ENCODE measurements around the gene CCDC182.

Gene CCDC182

DNA sequence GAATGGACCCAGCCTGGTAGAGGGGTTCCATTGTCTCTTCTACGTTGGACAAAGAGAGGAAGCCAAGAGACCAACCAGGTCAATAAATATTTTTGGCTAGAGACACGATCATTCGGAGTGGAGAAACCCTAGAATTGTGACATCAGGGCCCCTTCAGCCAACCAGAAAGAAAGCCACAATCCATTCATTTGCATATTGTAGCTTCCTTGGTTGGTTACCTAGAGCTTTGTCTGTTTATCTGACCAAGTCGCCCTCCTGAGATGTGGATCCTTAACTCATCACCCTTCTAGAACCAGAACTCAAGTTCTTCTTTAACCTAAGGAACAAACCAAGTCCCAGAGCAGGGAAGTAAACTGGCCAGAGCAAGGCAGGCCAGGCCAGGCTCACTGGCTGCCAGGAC is at the start of gene CCDC182:
Gene CCDC182, minus strand, starts transcription at position 58 of the 400 bp plus-strand sequence. Its CDS starts 27 bp downstream, at position 31.
- no peak for DNase-seq

DNA sequence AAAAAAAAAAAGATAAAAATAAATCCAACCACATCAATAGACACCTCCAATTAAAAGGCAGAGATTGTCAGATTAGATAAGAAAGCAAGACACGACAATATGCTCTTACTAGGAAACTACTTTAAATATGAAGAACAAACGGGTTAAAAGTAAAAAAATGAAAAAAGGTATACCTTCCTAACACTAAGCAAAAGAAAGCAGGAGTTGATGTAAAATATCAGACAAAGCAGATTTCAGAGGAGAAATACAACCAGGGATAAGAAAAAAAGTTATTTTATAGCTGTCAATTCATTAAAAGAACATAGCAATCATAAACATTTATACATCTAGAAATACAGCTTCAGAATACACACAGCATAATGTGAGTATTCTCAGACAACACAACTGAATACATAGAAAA is 49.7 kb upstream of the CCDC182 start:
- DNase-seq, result no peak

DNA sequence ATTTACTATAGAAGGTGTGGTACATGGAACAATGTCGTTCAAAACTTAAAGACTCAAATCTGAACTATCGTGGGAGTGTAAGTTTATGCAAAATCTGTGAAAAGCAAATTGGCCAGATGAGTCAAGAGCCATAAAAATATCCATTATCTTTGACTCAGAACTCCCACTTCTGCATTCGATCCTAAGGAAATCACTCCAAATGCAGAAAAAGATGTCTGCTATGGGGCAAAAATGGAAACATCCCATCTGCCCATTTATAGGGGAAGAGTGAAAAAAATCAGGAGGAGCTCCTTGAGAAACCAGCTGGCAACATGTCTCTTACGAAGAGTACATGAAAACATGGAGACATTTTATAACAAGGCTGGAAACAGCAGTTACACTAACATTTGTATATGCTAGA is 43.6 kb upstream of the CCDC182 start:
- DNase-seq, result no peak

DNA sequence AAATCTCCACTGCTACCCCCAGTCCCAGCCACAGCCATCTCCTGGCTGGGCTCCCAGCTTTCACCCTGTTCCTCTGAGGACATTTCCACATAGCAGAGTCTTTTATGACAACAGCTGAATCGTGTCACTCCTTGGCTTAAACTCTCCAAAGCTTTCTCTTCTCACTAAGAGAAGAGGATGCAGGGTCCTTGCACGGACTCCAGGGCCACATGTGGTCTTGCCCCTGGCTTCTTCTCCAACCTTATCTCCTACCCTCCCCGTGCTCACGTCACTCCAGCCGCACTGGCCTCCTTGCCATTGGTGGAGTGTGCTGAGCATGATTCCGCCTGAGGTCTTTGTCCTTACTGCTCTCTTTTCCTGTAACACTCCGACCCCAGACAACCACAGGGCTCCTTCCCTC is 39.9 kb upstream of the CCDC182 start:
- DNase-seq, result no peak

DNA sequence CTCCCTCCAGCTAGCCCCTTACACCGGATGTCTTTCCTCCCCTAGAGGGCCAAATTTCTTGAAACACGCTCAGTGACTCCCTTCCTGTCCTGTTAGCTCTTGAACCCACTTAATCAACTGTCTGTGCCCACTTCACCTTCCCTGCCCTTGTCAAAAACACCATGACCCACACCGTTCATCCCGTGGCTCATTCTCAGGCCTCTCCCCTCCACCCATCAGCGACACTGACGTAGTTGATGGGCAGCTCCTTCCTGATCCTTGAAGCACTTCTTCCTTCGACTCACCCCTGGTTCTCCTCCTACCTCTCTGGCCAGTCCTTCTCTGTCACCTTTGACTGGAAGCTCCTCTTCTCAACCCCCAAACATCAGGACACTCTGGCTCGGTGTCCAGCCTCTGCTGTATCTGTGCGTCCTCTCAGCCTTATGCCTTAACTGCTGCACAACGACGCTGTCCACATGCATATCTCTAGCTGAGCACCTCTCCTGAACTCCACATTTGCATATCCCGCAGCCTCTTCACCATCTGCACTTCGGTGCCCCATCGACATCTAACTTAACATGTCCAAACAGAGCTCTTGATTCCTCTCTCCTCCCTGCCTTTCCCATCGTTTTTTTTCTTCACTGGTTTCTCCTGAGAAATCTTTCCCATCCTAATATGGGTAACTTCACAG is 39.3 kb upstream of the CCDC182 start:
- no peak for DNase-seq

DNA sequence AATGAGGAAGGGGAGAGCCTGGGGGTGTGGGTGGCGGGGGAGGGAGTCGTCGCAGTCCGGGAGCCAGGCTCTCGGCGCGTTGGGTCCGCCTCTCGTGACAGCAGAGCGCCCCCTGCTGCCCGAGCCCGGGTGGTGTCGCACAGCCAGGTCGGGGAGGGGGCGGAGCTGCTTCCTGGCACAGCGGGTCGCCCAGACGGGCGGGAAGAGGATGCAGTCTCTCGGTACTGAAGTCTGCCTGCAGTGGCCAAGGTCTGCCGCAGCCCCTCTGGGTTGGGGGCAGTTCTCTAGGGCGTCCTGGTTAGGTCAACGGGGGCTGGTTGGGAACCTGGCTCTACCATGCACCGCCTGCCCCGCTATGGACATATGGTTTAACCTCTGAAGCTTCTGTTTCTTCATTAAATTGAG is 38.2 kb upstream of the CCDC182 start:
- DNase-seq, result no peak

DNA sequence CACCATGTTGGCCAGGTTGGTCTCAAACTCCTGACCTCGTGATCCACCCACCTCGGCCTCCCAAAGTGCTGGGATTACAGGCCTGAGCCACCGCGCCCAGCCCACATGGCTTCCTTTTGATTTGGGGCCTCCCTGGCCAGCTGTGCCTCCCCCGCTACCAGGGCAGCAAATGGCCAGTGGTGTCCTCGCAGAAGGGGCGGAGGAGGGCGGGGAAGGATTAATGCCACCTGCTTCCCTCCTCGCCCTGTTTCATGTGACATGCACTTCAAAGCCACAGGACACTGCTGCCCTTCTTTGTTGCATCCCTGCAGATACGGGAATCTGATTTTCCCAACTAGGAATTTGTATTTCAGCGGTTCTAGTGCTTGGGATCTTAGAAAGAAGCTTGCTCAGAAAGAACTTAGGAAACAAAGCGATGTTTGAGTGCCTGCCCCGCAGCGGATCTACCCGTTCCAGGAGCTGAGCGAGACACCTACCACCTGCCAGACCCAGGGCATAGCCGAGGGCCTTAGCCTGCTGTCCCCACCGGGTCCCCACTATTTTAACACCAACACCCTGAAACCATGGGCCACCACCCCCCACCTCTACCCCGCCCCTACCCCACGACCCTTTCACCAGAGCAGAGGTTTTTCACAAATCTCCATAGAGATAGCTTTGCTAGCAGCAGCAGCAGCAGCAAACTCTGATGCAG is 37.7 kb upstream of the CCDC182 start:
- DNase-seq, result no peak

DNA sequence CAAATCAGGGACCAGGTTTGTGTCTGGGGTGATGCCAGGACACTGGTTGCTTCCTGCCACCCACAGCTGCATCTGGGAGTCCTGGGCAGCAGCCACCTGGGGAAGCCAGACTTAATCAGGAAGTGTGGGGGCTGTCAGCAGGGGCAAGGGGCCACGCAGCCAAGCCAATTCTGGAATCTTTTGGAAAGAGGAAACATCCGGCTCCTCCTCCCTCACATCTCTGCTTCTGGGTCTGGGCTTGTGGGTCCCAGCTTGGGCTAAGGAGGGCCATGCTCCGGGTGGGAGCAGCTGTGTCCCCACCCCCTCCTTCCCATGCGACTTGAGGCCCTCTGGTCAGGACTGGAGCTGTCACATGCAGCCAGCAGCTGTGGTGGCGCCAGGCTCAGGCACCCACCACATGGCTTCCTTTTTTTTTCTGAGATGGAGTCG is 37.0 kb upstream of the CCDC182 start:
- DNase-seq, result no peak

DNA sequence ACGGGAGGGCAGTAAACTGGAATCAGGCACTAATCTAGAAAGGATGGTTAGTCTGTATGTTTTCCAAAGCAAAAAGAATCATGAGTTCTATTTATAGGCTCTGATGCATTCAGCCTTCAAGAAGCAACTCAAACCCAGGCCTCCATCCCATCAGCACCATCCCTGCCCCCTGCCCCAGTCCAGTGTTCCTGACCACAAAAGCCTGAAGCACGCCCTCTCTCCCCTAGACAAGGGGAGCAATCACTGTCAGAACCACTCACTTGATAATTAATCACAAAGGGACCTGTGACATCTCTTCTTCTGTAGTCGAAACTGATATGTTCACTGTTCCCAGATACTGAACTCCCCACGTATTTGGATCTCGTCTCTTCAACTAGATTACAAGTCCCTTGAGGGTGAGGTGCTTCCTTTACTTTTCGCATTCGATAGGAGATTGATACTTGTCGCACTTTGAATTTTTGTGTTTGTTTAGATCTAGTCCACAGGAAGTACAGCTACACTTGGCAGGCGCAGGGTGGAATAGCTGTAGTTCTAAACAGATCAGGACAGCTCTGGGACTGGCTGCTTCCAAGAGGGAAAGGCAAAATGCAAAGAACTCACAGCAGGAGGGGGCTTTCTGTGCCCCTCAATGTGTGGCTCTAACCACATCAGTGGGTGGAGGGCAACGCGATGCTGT is 36.4 kb upstream of the CCDC182 start:
- no peak for DNase-seq

DNA sequence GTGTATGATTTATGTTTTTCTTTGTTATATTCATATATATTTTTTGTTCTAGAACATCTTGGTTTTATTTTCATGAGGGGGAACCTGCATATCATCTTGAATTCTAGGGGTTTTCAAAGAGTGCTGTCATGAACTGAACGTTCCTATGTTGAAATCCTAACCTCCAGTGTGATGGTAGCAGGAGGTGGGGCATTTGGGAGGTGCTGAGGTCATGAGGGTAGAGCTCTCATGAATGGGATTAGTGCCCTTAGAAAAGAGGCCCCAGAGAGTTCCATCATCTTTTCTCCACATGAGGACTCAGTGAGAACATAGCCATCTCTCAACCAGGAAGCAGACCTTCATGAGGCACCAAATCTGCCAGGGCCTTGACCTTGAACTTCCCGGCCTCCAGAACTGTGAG is 34.6 kb upstream of the CCDC182 start:
- DNase-seq, result no peak

DNA sequence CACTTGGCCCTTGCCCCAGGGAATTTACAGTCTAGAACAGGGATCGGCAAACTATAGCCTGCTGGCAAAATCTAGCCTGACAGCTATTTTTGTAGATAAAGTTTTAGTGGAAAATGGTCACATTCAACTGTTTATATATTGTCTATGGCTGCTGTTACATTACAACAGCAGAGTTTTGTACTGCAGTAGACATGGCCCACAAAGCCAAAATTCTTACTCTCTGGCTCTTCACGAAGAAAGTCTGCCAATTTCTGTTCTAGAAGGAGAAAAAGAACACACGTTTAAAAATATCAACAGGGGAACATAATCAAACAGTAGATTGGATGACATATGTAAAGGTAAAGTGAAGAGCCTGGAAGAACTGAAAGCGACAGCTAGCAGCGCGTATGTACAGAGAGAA is 33.2 kb upstream of the CCDC182 start:
- DNase-seq, result no peak

DNA sequence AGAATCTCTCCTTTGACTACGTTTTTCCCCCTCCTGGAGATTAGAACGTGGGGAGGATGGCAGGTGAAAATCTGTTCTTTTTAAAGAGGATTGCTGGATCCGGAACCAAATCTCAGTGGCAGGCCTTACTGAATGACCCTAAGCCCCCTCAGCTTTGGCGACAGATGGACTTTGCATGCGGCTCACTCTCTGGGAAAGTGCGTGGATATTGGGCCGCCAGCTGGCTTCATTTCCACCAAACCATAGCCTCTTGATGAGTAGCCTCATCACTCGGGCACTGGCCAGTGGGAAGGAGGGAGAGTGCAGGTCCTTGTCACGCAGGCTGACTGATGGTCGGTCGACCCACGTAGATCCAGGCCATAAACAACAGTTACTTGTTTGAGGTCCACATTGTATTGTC is 31.3 kb upstream of the CCDC182 start:
- no peak for DNase-seq

DNA sequence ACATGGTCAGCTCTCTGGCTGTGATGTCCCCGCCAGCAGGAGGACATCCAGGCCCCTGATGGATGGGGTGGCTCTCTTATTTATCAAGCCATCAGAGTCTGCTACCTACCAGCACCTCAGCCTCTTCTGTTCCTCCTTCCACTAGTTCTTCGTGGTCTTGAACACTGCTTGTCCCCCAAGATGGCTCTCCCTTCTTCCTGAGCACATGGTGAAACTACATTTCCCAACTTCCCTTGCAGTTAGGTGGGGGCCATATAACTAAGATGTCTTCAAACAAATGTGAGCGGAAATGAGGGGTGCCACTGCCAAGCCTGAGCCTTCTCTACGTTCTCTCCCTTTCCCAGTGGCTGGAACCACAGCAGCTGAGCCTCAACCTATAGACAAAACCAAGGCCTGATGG is 29.8 kb upstream of the CCDC182 start:
- no peak for DNase-seq

DNA sequence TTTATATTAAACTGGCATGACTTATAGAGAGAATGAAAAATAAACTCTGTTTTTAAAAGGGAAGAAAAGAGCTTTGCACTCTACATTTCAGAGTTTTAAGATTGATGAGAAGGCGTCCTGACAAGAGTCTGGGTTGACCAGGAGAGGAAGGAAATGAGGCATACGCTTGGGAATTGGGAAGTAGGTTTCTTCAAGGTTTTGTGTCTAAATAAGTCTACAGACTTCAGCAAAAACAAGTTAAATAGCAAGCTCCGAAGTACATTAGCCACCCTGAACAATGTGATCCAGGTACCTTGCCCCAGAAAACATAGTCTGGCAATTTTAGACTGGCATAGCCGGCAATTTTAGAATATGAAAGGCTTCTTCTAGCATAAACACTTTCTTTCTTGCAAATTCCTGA is 28.5 kb upstream of the CCDC182 start:
- DNase-seq, result no peak

DNA sequence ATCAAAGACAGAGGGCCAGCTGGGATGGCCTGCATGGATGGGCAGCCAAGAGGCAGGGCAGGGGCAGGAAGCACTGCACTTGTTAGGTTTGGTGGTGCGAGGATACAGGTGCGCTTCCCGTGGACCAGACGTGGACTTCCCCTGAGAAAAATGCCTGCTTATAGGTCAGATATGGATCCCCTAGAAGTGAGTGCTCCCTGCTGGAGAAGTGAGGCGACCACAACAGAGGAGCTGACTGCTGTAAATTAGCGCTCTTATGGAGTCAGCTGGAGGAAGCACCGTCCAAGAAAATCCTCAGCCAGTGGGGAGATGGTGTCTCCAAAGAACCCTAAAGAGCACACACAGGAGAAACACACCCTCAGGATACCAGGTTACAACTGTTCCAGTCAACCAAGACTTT is 27.7 kb upstream of the CCDC182 start:
- no peak for DNase-seq

DNA sequence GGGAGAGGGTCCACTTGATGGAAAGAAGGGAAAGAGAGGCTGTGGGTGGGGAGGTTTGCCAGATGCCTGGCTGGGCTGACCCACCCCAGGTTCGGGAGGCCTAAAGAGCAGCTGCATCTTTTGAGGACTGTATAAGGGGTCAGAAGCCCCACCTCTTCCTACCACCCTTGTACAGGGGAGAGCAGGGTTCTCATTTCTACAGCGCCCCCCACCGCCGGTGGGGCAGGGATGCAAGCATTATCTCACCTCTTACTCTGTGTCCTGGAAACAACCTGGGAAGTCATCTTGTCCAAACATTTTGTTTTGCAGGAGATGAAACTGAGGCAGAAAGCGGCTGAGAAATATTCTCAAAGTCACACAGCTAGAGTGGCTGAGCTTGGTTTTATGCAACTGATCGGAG is 22.5 kb upstream of the CCDC182 start:
- DNase-seq, result no peak

DNA sequence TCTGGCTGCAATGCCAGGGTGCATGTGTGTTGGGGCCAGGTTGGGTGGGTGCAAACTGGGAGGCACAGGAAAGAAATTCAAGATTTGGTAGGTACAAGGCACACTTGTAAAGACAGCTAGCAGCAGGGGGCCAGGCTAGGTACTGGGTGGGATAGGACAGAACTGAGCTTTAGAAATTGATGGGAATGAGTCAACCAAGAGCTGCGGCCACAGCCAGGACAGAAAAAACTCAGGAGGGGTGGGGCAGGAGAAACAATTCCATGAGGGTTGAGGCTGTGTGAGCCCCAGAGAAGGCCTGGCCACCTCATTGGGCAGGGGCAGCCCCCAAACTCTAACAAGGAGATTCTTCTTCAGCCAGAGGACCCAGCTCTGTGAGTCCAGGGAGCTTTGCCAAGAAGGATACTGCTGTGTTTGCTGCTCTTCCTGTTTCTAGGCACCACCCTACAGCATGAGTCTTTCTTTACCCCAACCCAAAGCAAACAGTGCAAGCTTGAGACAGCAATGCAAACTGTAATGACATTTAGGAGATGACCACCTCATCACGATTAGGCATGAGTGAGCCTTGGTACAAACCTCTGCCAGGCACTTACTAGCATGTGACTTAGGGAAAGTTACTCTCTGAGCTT is 21.3 kb upstream of the CCDC182 start:
- no peak for DNase-seq

DNA sequence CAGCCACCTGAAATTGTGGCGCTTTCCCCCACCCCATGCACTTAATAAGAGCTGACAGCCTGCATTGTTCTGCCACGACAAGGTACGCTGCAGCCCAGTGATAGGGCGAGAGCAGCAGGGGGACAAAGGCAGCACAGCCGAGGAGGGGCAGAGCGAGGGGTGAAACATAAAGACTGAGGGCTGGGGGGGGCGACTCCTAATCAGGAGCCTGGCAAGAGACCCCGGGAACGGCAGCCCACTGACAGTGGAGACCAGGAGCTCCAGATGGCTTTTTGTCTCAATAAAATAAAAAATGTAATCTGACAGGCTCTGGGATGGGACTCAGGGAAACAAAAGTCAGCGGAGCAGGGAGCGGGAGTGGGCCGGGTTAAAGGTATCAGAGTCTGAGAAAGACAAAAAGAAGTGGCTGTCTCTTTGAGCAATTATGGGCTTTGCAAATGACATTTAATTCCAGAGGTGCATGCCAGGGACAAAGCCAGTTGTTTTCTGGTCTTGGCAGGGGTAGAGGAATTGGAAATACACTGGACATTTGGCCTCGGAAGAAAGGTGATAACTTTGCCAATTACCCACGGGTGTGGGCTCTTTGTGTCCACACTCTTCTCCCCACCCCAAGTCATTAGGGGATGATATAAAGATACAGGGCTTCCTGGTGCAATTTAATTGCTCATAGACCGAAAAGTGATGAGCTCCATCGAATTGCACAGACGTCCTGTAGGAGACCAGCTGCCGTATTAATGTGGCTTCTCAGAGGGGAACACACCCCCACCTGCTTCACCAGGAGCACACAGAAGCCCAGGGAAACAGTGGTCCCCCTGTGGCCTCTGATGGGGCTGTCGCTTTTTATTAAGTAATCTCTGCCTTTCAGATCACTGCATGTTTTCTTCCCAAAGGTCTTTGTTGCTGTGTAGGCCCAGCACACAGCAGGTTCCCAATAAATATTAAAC is 17.6 kb upstream of the CCDC182 start:
- no peak for DNase-seq

DNA sequence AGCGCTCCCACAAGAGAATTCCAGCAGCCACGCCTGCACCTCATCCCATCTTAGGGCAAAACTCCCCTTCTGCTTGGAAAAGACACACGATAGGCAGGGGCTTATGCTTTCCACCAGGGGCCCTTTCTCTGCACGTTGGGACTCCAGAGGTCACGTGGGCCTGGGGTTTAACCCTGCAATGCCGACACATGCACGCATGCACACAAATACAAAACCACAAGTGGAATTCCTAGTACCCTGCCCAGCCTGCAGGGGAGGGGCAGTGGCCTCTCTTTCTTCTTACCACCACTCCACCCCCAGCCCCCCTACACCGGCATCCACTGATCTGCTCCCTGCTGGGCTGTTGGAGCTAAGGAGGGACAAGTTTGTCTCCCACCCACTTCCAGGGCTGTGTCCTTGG is 16.8 kb upstream of the CCDC182 start:
- DNase-seq, result no peak

DNA sequence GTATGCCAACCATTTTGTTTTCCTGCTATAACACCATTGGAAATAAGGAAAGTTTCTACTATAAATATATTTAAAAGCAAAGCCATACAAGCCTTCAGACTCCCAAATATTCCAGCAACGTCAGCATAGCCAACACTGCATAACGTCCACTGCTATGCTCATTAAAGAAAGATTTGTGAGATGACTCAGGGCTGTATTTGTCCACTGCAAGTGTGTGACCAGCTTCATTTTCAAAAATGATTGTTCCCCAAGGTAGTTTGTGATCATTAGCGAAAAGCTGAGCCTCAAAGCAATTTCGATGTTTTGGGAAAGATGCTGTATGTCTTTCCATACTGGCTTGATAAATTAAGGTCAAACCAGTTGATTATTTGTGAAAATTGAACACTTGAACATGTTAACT is 14.9 kb upstream of the CCDC182 start:
- DNase-seq, result no peak

DNA sequence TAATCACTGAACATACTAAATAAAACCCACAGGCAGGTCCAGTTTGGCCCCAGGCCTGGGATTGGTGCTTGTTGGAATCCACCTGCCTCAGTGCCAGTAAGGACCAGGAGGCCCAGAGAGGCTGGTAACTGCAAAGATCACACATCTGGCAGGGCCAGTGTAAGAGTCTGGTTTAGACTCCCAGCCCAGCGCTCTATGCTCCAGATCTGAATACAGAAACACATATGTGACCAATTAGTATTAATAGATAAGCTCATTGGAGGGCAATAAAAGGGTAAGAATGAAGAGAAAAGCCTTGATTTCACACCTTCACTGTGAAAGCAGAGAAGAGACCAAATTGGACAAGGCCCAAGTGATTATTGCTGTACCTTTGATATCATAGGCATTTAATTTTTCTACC is 13.6 kb upstream of the CCDC182 start:
- DNase-seq, result no peak

DNA sequence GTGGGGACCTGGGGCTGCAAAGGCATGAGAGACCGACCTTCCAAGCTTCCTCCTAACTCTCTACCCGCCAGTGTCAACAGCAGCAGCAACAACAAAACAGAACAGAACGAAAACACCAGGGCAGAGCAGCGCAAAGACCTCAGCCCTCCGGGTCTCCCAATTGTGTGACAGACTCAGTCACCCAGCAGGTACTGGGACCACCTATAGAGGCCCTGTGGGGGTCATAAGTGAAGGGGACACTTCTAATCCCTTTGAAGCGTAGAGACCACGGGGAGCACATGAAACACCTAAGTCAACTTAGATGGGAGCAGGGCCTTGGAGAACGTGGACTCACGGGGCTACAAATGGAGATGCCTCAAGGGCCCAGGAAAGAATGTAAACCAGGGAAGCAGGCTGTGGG is 12.6 kb upstream of the CCDC182 start:
- DNase-seq, result no peak

DNA sequence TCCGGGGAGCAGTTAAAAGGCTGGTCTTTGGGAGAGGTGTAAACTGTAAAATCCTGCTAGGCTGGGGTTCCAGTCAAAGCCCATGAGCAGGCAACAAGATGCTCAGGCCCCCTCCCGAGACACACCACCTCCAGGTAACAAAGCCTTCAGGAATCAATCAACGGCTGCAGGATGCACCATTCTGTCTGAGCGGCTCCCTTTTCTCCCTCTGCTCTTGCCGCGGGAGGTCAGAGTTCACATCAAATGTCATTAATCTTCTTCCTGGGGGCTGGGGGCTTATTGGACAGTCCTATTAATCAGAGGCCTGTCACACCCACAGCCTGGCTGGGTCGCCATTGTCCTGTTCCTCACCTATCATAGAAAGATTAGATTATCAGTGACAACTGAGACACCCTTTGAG is 11.9 kb upstream of the CCDC182 start:
- DNase-seq, result no peak

Measured in HCEC 1CT (cell line).